Measurements from ENCODE around the gene COL25A1. TPM values are rescaled to one million over a fixed set of nuclear protein-coding genes. Genes with fewer than 3 reads are reported as not detected.
A peak's percentile ranks its signal among the peaks of the same experiment; 100 is the strongest.

COL25A1 gene
- total RNA-seq, 1 donor from 2014 or later = 14.7 TPM

GRCh38 chr4:108839333-108839732, 463.1 kb downstream of the COL25A1 start:
- FAIRE-seq = no peak

GRCh38 chr4:108838451-108838850, 464.0 kb downstream of the COL25A1 start:
- FAIRE-seq = no peak
- DNase-seq (ENCODE audit: low spot score in 2 of 2) = no peak

More at GRCh38 chr4:108839333-108839732, 463.1 kb downstream of the COL25A1 start:
- no peak for DNase-seq (ENCODE audit: low spot score in 2 of 2)

- peak in 1 of 2 donors; percentile 20 for DNase-seq (ENCODE audit: low spot score in 2 of 2)
- FAIRE-seq = peak; percentile 80
Measured at GRCh38 chr4:108834835-108835384, 467.5 kb downstream of the COL25A1 start.

GRCh38 chr4:108834166-108834834, 468.2 kb downstream of the COL25A1 start:
- FAIRE-seq = no peak
- DNase-seq (ENCODE audit: low spot score in 2 of 2) = no peak

- DNase-seq (ENCODE audit: low spot score in 2 of 2) (no peak), FAIRE-seq (no peak)
Measured at GRCh38 chr4:108833046-108833445, 469.4 kb downstream of the COL25A1 start.

GRCh38 chr4:108831886-108832285, 470.6 kb downstream of the COL25A1 start:
- no peak for FAIRE-seq
- no peak for DNase-seq (ENCODE audit: low spot score in 2 of 2)

GRCh38 chr4:108831291-108831690, 471.2 kb downstream of the COL25A1 start:
- FAIRE-seq (no peak), DNase-seq (ENCODE audit: low spot score in 2 of 2) (no peak)

- FAIRE-seq (no peak), DNase-seq (ENCODE audit: low spot score in 2 of 2) (no peak)
Measured at GRCh38 chr4:108830509-108831244, 471.8 kb downstream of the COL25A1 start.

- FAIRE-seq = no peak
- DNase-seq (ENCODE audit: low spot score in 2 of 2) = no peak
Measured at GRCh38 chr4:108829966-108830492, 472.4 kb downstream of the COL25A1 start.

GRCh38 chr4:108828620-108829019, 473.8 kb downstream of the COL25A1 start:
- DNase-seq (ENCODE audit: low spot score in 2 of 2) (no peak), FAIRE-seq (no peak)

- DNase-seq (ENCODE audit: low spot score in 2 of 2) (no peak), FAIRE-seq (no peak)
Measured at GRCh38 chr4:108825737-108826136, 476.7 kb downstream of the COL25A1 start.

- DNase-seq (ENCODE audit: low spot score in 2 of 2) (no peak), FAIRE-seq (no peak)
Measured at GRCh38 chr4:108821351-108821930, 481.0 kb downstream of the COL25A1 start.

- DNase-seq (ENCODE audit: low spot score in 2 of 2) = no peak
- no peak for FAIRE-seq
Measured at GRCh38 chr4:108820492-108821350, 481.7 kb downstream of the COL25A1 start.

GRCh38 chr4:108814326-108814725, 488.1 kb downstream of the COL25A1 start:
- no peak for FAIRE-seq
- no peak for DNase-seq (ENCODE audit: low spot score in 2 of 2)

- no peak for DNase-seq (ENCODE audit: low spot score in 2 of 2)
- FAIRE-seq = no peak
Measured at GRCh38 chr4:108813261-108813660, 489.2 kb downstream of the COL25A1 start.

- no peak for DNase-seq (ENCODE audit: low spot score in 2 of 2)
- FAIRE-seq = no peak
Measured at GRCh38 chr4:108811486-108811885, 491.0 kb downstream of the COL25A1 start.

GRCh38 chr4:108810087-108810486, 492.4 kb downstream of the COL25A1 start:
- FAIRE-seq (no peak), DNase-seq (ENCODE audit: low spot score in 2 of 2) (no peak)

- DNase-seq (ENCODE audit: low spot score in 2 of 2) = no peak
- no peak for FAIRE-seq
Measured at GRCh38 chr4:108804648-108805273, 497.7 kb downstream of the COL25A1 start.

GRCh38 chr4:108799306-108799705, 503.2 kb downstream of the COL25A1 start:
- DNase-seq (ENCODE audit: low spot score in 2 of 2) (no peak), FAIRE-seq (no peak)

- DNase-seq (ENCODE audit: low spot score in 2 of 2) = no peak
- FAIRE-seq = no peak
Measured at GRCh38 chr4:108796173-108796572, 506.3 kb downstream of the COL25A1 start.

All from frontal cortex (tissue), 4 donors.